ENCODE measurements around the gene B4GALT5. TPM values are rescaled to one million over a fixed set of nuclear protein-coding genes. Genes with fewer than 3 reads are reported as not detected.

The B4GALT5 gene
- total RNA-seq, 1 experiment from 2014 or later, result 77.0 TPM

DNA sequence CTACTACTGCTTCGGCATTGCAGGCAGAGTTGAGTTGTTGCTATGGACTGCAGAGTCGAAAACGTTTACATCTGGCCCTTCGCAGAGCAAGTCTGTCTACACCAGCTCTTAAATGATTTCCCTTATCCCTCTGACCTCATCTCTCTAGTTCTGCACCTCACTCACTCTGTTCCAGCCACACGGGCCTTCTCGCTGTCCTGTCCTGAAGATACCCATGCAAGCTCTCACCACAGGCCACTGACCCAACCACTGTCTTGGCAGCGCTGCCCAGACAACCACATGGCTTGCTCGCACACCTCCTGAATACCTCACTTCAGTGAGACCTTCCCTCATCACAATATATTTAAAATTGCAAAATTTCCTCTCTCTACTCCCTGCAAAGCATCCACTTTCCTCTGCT is 31.4 kb downstream of the B4GALT5 start:
- H4K91ac ChIP-seq (ENCODE audit: insufficient read length, low read depth, low read length), result no peak overlapping the region

More for the DNA sequence above, 31.4 kb downstream of the B4GALT5 start:
- Histone ChIP-seq H4K20me1 (ENCODE audit: control insufficient read depth, insufficient read depth, insufficient read length) (no peaks in the 10 kb centered on the region), H3K27ac (ENCODE audit: insufficient read length, low read depth, low read length) (no peak overlapping the region), H2BK15ac (ENCODE audit: low read depth, low read length) (no peak overlapping the region), H3T11ph (ENCODE audit: low read length) (no peak overlapping the region), H2AK5ac (ENCODE audit: insufficient read length, low read length) (no peak overlapping the region), H3K79me2 (ENCODE audit: insufficient read depth, low read length) (peaks cover 52% of the 10 kb centered on the region; the same call in 1 of the 2 replicates), H3K23me2 (ENCODE audit: insufficient read length, low read depth, low read length, poor library complexity, severe bottlenecking) (no peaks in the 10 kb centered on the region), H2AFZ (ENCODE audit: low read length) (no peak overlapping the region), H3K56ac (ENCODE audit: insufficient read length, low read depth, low read length) (no peak overlapping the region), H3K9ac (ENCODE audit: extremely low read depth, insufficient read length, low read length) (no peak overlapping the region), H3K79me1 (ENCODE audit: insufficient read depth, low read depth, low read length, poor library complexity, severe bottlenecking) (peaks cover 8% of the 10 kb centered on the region), H3K27me3 (ENCODE audit: insufficient read depth, low read length) (no peaks in the 10 kb centered on the region), H2BK120ac (ENCODE audit: low read depth, low read length, poor library complexity, severe bottlenecking) (no peak overlapping the region), H2BK5ac (ENCODE audit: insufficient read length, low read length) (no peak overlapping the region), H4K5ac (ENCODE audit: insufficient read length, low read depth, low read length) (no peak overlapping the region), H3K14ac (ENCODE audit: insufficient read depth, low read length) (no peak overlapping the region), H2BK12ac (ENCODE audit: insufficient read length, low read depth, low read length) (no peak overlapping the region), H3K9me3 (ENCODE audit: control insufficient read depth, low read depth, low read length) (no peaks in the 10 kb centered on the region), H3K4me2 (ENCODE audit: insufficient read depth, insufficient read length, low read length) (no peak overlapping the region), H2BK20ac (ENCODE audit: low read depth, low read length, poor library complexity, severe bottlenecking) (no peak overlapping the region), H4K8ac (replicated peaks; ENCODE audit: insufficient read length, low read depth, low read length) (no peak overlapping the region), H3K4me1 (ENCODE audit: insufficient read depth, low read length) (peaks cover 7% of the 10 kb centered on the region; the same call in 1 of the 2 replicates), H3K18ac (ENCODE audit: insufficient read length, low read depth, low read length) (no peak overlapping the region), H3K4ac (ENCODE audit: low read depth, low read length) (no peak overlapping the region), H3K23ac (ENCODE audit: insufficient read length, low read depth, low read length) (no peak overlapping the region)
- DNase-seq, result no peak
- no CpG with 5 or more reads among the region's 8 CpGs for WGBS (ENCODE audit: extremely low coverage, insufficient read length, low lambda C conversion rate)
- H3K4me1 Mint-ChIP-seq, result peaks cover 57 to 70% of the 10 kb centered on the region in 2 experiments
- H3K36me3 Mint-ChIP-seq (ENCODE audit: insufficient read depth in 1 of 3, low read depth in 3 of 3), result peaks cover 0 to 12% (median 8%) of the 10 kb centered on the region in 3 experiments; a peak in 1 of 7 replicates
- no peak overlapping the region for H3K4me3 Mint-ChIP-seq
- TF ChIP-seq, protein P1, sequence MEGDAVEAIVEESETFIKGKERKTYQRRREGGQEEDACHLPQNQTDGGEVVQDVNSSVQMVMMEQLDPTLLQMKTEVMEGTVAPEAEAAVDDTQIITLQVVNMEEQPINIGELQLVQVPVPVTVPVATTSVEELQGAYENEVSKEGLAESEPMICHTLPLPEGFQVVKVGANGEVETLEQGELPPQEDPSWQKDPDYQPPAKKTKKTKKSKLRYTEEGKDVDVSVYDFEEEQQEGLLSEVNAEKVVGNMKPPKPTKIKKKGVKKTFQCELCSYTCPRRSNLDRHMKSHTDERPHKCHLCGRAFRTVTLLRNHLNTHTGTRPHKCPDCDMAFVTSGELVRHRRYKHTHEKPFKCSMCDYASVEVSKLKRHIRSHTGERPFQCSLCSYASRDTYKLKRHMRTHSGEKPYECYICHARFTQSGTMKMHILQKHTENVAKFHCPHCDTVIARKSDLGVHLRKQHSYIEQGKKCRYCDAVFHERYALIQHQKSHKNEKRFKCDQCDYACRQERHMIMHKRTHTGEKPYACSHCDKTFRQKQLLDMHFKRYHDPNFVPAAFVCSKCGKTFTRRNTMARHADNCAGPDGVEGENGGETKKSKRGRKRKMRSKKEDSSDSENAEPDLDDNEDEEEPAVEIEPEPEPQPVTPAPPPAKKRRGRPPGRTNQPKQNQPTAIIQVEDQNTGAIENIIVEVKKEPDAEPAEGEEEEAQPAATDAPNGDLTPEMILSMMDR (conservative IDR thresholded peaks at IDR 0.05), result no peak
- H3K27ac Mint-ChIP-seq, result peak overlapping the region in 2 of 3 experiments; percentile 85 to 90; a peak in 5 of 7 replicates
- no peaks in the 10 kb centered on the region for H3K27me3 Mint-ChIP-seq (ENCODE audit: low read depth)
- H3K9me3 Mint-ChIP-seq, result no peaks in the 10 kb centered on the region
